Measurements from ENCODE around the gene KLHDC7A.

DNA sequence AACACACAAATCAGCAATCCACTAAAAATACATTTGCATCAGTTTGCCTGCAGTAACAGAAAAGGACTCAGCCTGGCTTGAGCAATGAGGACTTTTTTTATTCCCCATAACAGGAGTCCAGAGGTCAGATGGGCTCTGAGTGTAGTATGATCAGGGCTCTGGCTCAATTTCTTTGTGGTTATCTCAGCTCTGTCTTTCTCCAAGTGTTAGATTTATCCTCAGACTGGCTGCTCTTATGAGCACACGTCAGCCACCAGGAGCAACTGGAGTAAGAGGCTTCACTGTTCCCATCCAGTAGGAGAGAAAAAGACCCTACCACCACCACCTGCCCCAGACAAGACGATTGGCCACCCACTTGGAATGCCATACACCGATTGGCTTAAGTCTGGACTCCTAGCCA, 36.2 kb upstream of the KLHDC7A start:
- TF ChIP-seq, protein P1, sequence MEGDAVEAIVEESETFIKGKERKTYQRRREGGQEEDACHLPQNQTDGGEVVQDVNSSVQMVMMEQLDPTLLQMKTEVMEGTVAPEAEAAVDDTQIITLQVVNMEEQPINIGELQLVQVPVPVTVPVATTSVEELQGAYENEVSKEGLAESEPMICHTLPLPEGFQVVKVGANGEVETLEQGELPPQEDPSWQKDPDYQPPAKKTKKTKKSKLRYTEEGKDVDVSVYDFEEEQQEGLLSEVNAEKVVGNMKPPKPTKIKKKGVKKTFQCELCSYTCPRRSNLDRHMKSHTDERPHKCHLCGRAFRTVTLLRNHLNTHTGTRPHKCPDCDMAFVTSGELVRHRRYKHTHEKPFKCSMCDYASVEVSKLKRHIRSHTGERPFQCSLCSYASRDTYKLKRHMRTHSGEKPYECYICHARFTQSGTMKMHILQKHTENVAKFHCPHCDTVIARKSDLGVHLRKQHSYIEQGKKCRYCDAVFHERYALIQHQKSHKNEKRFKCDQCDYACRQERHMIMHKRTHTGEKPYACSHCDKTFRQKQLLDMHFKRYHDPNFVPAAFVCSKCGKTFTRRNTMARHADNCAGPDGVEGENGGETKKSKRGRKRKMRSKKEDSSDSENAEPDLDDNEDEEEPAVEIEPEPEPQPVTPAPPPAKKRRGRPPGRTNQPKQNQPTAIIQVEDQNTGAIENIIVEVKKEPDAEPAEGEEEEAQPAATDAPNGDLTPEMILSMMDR (IDR thresholded peaks at IDR 0.05; ENCODE audit: insufficient read depth, low read length), result no peak
- TF ChIP-seq, protein P2, sequence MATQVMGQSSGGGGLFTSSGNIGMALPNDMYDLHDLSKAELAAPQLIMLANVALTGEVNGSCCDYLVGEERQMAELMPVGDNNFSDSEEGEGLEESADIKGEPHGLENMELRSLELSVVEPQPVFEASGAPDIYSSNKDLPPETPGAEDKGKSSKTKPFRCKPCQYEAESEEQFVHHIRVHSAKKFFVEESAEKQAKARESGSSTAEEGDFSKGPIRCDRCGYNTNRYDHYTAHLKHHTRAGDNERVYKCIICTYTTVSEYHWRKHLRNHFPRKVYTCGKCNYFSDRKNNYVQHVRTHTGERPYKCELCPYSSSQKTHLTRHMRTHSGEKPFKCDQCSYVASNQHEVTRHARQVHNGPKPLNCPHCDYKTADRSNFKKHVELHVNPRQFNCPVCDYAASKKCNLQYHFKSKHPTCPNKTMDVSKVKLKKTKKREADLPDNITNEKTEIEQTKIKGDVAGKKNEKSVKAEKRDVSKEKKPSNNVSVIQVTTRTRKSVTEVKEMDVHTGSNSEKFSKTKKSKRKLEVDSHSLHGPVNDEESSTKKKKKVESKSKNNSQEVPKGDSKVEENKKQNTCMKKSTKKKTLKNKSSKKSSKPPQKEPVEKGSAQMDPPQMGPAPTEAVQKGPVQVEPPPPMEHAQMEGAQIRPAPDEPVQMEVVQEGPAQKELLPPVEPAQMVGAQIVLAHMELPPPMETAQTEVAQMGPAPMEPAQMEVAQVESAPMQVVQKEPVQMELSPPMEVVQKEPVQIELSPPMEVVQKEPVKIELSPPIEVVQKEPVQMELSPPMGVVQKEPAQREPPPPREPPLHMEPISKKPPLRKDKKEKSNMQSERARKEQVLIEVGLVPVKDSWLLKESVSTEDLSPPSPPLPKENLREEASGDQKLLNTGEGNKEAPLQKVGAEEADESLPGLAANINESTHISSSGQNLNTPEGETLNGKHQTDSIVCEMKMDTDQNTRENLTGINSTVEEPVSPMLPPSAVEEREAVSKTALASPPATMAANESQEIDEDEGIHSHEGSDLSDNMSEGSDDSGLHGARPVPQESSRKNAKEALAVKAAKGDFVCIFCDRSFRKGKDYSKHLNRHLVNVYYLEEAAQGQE (IDR thresholded peaks at IDR 0.05; ENCODE audit: insufficient replicate concordance, low read depth), result no peak
- TF ChIP-seq POLR2AphosphoS5 (IDR thresholded peaks at IDR 0.05; ENCODE audit: low read depth) (no peak), SPI1 (IDR thresholded peaks at IDR 0.05; ENCODE audit: borderline replicate concordance, low read depth) (no peak)
